ENCODE results near the gene SERPINB7. TPM values are rescaled to one million over a fixed set of nuclear protein-coding genes. Genes with fewer than 3 reads are reported as not detected.

The SERPINB7 gene, protein sequence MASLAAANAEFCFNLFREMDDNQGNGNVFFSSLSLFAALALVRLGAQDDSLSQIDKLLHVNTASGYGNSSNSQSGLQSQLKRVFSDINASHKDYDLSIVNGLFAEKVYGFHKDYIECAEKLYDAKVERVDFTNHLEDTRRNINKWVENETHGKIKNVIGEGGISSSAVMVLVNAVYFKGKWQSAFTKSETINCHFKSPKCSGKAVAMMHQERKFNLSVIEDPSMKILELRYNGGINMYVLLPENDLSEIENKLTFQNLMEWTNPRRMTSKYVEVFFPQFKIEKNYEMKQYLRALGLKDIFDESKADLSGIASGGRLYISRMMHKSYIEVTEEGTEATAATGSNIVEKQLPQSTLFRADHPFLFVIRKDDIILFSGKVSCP
- polyA plus RNA-seq (2012; ENCODE audit: low read depth, missing spikeins) = 0.06 TPM

DNA sequence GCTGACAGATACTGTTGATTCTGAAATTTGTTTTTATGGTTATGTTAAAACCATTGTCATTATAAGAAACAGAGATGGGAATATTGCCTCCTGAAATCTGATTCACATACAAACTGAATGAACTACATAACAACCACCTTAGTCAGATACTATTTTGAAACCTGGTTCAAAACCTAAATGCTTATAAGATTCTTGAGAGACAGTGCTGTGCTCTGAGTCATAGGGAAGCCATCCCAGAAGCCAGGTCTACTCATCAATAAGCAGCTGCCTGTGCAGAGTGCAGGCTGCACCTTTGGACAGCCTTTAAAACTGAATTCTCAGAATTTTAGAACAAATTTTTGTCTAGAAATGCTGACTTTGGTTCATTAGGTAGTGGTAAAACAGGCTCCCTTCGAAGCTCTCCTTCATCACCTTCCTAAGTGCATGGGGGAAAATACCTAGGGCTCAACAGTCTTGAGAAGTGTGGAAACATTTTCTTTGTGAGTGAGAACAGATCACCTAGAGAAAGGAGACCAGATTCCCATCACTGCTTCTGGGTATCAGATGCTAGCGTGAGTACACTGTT is at the start of gene SERPINB7:
Gene SERPINB7 (plus strand): TSS at position 253 of the 565 bp plus-strand sequence. CDS start 6,955 bp downstream, outside the sequence.
- no peak for DNase-seq (ENCODE audit: insufficient read length, low spot score)
- FAIRE-seq = no peak
- no peak for TF ChIP-seq SPI1 (IDR thresholded peaks at IDR 0.05; ENCODE audit: low read depth, low read length)
- no peak for TF ChIP-seq POLR2AphosphoS5 (IDR thresholded peaks at IDR 0.05; ENCODE audit: low read depth, low read length)
- TF ChIP-seq PAX5 (IDR thresholded peaks at IDR 0.05; ENCODE audit: insufficient read depth, low read length, severe bottlenecking) = no peak
- TF ChIP-seq POU2F2 (IDR thresholded peaks at IDR 0.05; ENCODE audit: low read depth, low read length) = no peak
- no peak for TF ChIP-seq TAF1 (IDR thresholded peaks at IDR 0.05; ENCODE audit: low read depth, low read length)
- TF ChIP-seq POLR2A (IDR thresholded peaks at IDR 0.05; ENCODE audit: low read depth, low read length) = no peak

GRCh38 chr18:63725682-63726480 is 49.3 kb upstream of the SERPINB7 start:
- TF ChIP-seq TAF1 (IDR thresholded peaks at IDR 0.05; ENCODE audit: low read depth, low read length) (no peak), POLR2A (IDR thresholded peaks at IDR 0.05; ENCODE audit: low read depth, low read length) (no peak), POU2F2 (IDR thresholded peaks at IDR 0.05; ENCODE audit: low read depth, low read length) (no peak), POLR2AphosphoS5 (IDR thresholded peaks at IDR 0.05; ENCODE audit: low read depth, low read length) (no peak), PAX5 (IDR thresholded peaks at IDR 0.05; ENCODE audit: insufficient read depth, low read length, severe bottlenecking) (no peak), SPI1 (IDR thresholded peaks at IDR 0.05; ENCODE audit: low read depth, low read length) (no peak)
- no peak for FAIRE-seq
- no peak for DNase-seq (ENCODE audit: insufficient read length, low spot score)

GRCh38 chr18:63730773-63731172 is 44.4 kb upstream of the SERPINB7 start:
- FAIRE-seq = no peak
- DNase-seq (ENCODE audit: insufficient read length, low spot score) = no peak
- no peak for TF ChIP-seq SPI1 (IDR thresholded peaks at IDR 0.05; ENCODE audit: low read depth, low read length)
- no peak for TF ChIP-seq TAF1 (IDR thresholded peaks at IDR 0.05; ENCODE audit: low read depth, low read length)
- TF ChIP-seq POU2F2 (IDR thresholded peaks at IDR 0.05; ENCODE audit: low read depth, low read length) = no peak
- TF ChIP-seq PAX5 (IDR thresholded peaks at IDR 0.05; ENCODE audit: insufficient read depth, low read length, severe bottlenecking) = no peak

DNA sequence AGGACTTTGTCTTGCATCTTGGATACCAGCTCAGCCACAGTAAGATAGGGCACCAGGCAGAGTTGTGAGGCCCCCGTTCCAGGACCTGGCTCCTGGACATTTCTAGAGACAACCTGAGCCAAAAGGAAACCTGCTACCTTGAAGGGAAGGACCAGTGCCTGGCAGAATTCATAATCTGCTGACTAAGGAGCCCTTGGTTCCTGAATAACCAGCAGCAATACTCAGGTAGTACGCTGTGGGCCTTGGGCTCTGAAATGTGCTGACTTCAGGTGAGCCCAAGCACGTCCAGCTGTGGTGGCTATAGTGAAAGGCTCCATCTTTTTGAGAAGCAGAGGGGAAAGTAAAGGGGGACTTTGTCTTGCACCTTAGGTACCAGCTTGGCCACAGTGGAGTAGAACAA is 44.0 kb upstream of the SERPINB7 start:
- TF ChIP-seq POLR2A (IDR thresholded peaks at IDR 0.05; ENCODE audit: low read depth, low read length) (no peak), POLR2AphosphoS5 (IDR thresholded peaks at IDR 0.05; ENCODE audit: low read depth, low read length) (no peak), POU2F2 (IDR thresholded peaks at IDR 0.05; ENCODE audit: low read depth, low read length) (no peak), PAX5 (IDR thresholded peaks at IDR 0.05; ENCODE audit: insufficient read depth, low read length, severe bottlenecking) (no peak), SPI1 (IDR thresholded peaks at IDR 0.05; ENCODE audit: low read depth, low read length) (no peak), TAF1 (IDR thresholded peaks at IDR 0.05; ENCODE audit: low read depth, low read length) (no peak)
- DNase-seq (ENCODE audit: insufficient read length, low spot score) (no peak), FAIRE-seq (no peak)

- DNase-seq (ENCODE audit: insufficient read length, low spot score) (no peak), FAIRE-seq (no peak)
- TF ChIP-seq POLR2AphosphoS5 (IDR thresholded peaks at IDR 0.05; ENCODE audit: low read depth, low read length) = no peak
- no peak for TF ChIP-seq SPI1 (IDR thresholded peaks at IDR 0.05; ENCODE audit: low read depth, low read length)
These were observed 38.3 kb upstream of the SERPINB7 start for GRCh38 chr18:63736876-63737275.

DNA sequence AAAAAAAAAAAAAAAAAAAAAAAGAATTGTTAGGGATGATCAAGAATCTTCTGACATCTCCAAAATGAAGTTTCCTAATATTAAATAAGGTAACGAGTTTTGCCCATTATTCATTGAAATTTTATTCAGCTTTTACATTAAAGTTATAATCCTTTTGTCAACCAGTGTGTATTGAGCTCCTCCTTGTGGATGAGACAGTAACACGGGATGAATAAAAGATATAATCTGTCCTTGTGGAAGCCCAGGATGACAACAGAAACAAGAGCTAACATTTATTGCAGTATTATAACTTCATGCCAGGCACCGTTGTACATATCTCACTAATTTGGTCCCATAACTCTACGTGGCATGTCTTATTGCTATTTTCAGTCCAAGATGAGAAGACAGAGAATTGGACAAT is 33.4 kb upstream of the SERPINB7 start:
- no peak for FAIRE-seq
- DNase-seq (ENCODE audit: insufficient read length, low spot score) = no peak
- TF ChIP-seq TAF1 (IDR thresholded peaks at IDR 0.05; ENCODE audit: low read depth, low read length) = no peak
- TF ChIP-seq POLR2A (IDR thresholded peaks at IDR 0.05; ENCODE audit: low read depth, low read length) = no peak
- no peak for TF ChIP-seq PAX5 (IDR thresholded peaks at IDR 0.05; ENCODE audit: insufficient read depth, low read length, severe bottlenecking)
- TF ChIP-seq POLR2AphosphoS5 (IDR thresholded peaks at IDR 0.05; ENCODE audit: low read depth, low read length) = no peak
- TF ChIP-seq POU2F2 (IDR thresholded peaks at IDR 0.05; ENCODE audit: low read depth, low read length) = no peak
- no peak for TF ChIP-seq SPI1 (IDR thresholded peaks at IDR 0.05; ENCODE audit: low read depth, low read length)

GRCh38 chr18:63747006-63747405 is 28.2 kb upstream of the SERPINB7 start:
- TF ChIP-seq POLR2A (IDR thresholded peaks at IDR 0.05; ENCODE audit: low read depth, low read length) (no peak), SPI1 (IDR thresholded peaks at IDR 0.05; ENCODE audit: low read depth, low read length) (no peak), POLR2AphosphoS5 (IDR thresholded peaks at IDR 0.05; ENCODE audit: low read depth, low read length) (no peak), TAF1 (IDR thresholded peaks at IDR 0.05; ENCODE audit: low read depth, low read length) (no peak), PAX5 (IDR thresholded peaks at IDR 0.05; ENCODE audit: insufficient read depth, low read length, severe bottlenecking) (no peak), POU2F2 (IDR thresholded peaks at IDR 0.05; ENCODE audit: low read depth, low read length) (no peak)
- FAIRE-seq = no peak
- no peak for DNase-seq (ENCODE audit: insufficient read length, low spot score)

DNA sequence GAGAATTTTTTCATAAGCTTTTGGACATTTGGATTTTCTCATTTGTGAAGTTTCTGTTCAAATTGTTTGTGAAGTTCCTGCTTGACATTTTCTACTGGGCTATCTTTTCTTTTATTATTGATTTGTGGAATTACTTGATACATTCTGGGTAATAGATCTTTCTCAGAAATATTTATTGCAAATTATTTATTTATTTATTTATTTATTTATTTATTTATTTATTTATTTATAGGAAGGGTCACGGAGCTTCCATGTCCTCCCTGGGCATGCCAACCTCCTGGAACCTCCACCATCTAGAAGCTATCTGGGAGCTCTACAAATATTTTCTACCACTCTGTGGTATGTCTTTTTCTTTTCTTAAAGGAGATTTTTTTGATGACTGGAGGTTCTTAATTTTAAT is 25.7 kb upstream of the SERPINB7 start:
- DNase-seq (ENCODE audit: insufficient read length, low spot score) (no peak), FAIRE-seq (no peak)
- TF ChIP-seq POU2F2 (IDR thresholded peaks at IDR 0.05; ENCODE audit: low read depth, low read length) = no peak

GRCh38 chr18:63752636-63753035 is 22.6 kb upstream of the SERPINB7 start:
- no peak for FAIRE-seq
- TF ChIP-seq TAF1 (IDR thresholded peaks at IDR 0.05; ENCODE audit: low read depth, low read length) (no peak), PAX5 (IDR thresholded peaks at IDR 0.05; ENCODE audit: insufficient read depth, low read length, severe bottlenecking) (no peak), SPI1 (IDR thresholded peaks at IDR 0.05; ENCODE audit: low read depth, low read length) (no peak), POLR2AphosphoS5 (IDR thresholded peaks at IDR 0.05; ENCODE audit: low read depth, low read length) (no peak), POLR2A (IDR thresholded peaks at IDR 0.05; ENCODE audit: low read depth, low read length) (no peak), POU2F2 (IDR thresholded peaks at IDR 0.05; ENCODE audit: low read depth, low read length) (no peak)

More at GRCh38 chr18:63752636-63753035, 22.6 kb upstream of the SERPINB7 start:
- DNase-seq (ENCODE audit: insufficient read length, low spot score) = no peak
